H9 (cell line): Measurements from ENCODE around the gene FAM210A. TPM values are rescaled to one million over a fixed set of nuclear protein-coding genes. Genes with fewer than 3 reads are reported as not detected.
A peak's percentile ranks its signal among the peaks of the same experiment; 100 is the strongest.

ENCODE experiments used
- DNase-seq: peaks from one replicate; pipeline ENCODE4 v3.0.0-alpha.2; 2017
- H2AFZ ChIP-seq: one replicate; pipeline ENCODE4 v1.6.1; 2013; ENCODE audit warnings: mild to moderate bottlenecking, low read length, control low read depth, moderate library complexity
- H2AK5ac ChIP-seq: 2 replicates; pipeline ENCODE4 v1.6.1; 2013; ENCODE audit warnings: low read length, control low read depth, mixed read lengths; ENCODE audit not compliant: insufficient read length
- H2BK120ac ChIP-seq: one replicate; pipeline ENCODE4 v1.6.1; 2013; ENCODE audit warnings: low read depth, mild to moderate bottlenecking, low read length, control low read depth, inconsistent platforms; ENCODE audit not compliant: poor library complexity, severe bottlenecking
- H2BK12ac ChIP-seq: 2 replicates; pipeline ENCODE4 v1.6.1; 2013; ENCODE audit warnings: low read length, control low read depth, mixed read lengths, low read depth; ENCODE audit not compliant: insufficient read length
- H2BK15ac ChIP-seq: 2 replicates; pipeline ENCODE4 v1.6.1; 2013; ENCODE audit warnings: low read depth, low read length, control low read depth
- H2BK20ac ChIP-seq: one replicate; pipeline ENCODE4 v1.6.1; 2013; ENCODE audit warnings: low read depth, mild to moderate bottlenecking, low read length, control low read depth, inconsistent platforms; ENCODE audit not compliant: poor library complexity, severe bottlenecking
- H2BK5ac ChIP-seq: 2 replicates; pipeline ENCODE4 v1.6.1; 2013; ENCODE audit warnings: low read length, control low read depth, mixed read lengths; ENCODE audit not compliant: insufficient read length
- H3K14ac ChIP-seq: 2 replicates; pipeline ENCODE4 v1.6.1; 2013; ENCODE audit warnings: low read length, control low read depth; ENCODE audit not compliant: insufficient read depth
- H3K18ac ChIP-seq: 2 replicates; pipeline ENCODE4 v1.6.1; 2013; ENCODE audit warnings: low read depth, mild to moderate bottlenecking, mixed read lengths, low read length, control low read depth; ENCODE audit not compliant: insufficient read length
- H3K23ac ChIP-seq: 2 replicates; pipeline ENCODE4 v1.6.1; 2013; ENCODE audit warnings: low read length, control low read depth, mixed read lengths, low read depth; ENCODE audit not compliant: insufficient read length
- H3K23me2 ChIP-seq: 2 replicates; pipeline ENCODE4 v1.6.1; 2013; ENCODE audit warnings: low read depth, mild to moderate bottlenecking, mixed read lengths, low read length, control low read depth; ENCODE audit not compliant: insufficient read length, poor library complexity, severe bottlenecking
- H3K27ac ChIP-seq: 2 replicates; pipeline ENCODE4 v1.5.1; 2013; ENCODE audit warnings: low read length, control low read depth, mixed read lengths, low read depth; ENCODE audit not compliant: insufficient read length
- H3K27me3 ChIP-seq: 2 replicates; pipeline ENCODE4 v1.6.1; 2013; ENCODE audit warnings: low read length, control low read depth, inconsistent platforms; ENCODE audit not compliant: insufficient read depth
- H3K4ac ChIP-seq: 2 replicates; pipeline ENCODE4 v1.6.1; 2013; ENCODE audit warnings: low read depth, mild to moderate bottlenecking, control low read depth, inconsistent platforms, low read length, moderate library complexity
- H3K4me1 ChIP-seq: 2 replicates; pipeline ENCODE4 v1.6.1; 2013; ENCODE audit warnings: low read length, control low read depth, inconsistent platforms; ENCODE audit not compliant: insufficient read depth
- H3K4me2 ChIP-seq: 2 replicates; pipeline ENCODE4 v1.6.1; 2013; ENCODE audit warnings: low read length, control low read depth, mixed read lengths; ENCODE audit not compliant: insufficient read length, insufficient read depth
- H3K56ac ChIP-seq: 2 replicates; pipeline ENCODE4 v1.6.1; 2013; ENCODE audit warnings: low read depth, mild to moderate bottlenecking, mixed read lengths, low read length, control low read depth; ENCODE audit not compliant: insufficient read length
- H3K79me1 ChIP-seq: 2 replicates; pipeline ENCODE4 v1.6.1; 2013; ENCODE audit warnings: low read depth, mild to moderate bottlenecking, moderate library complexity, low read length, control low read depth, inconsistent platforms; ENCODE audit not compliant: insufficient read depth, poor library complexity, severe bottlenecking
- H3K79me2 ChIP-seq: 2 replicates; pipeline ENCODE4 v1.6.1; 2013; ENCODE audit warnings: low read length, control low read depth, inconsistent platforms; ENCODE audit not compliant: insufficient read depth
- H3K9ac ChIP-seq: 2 replicates; pipeline ENCODE4 v1.6.1; 2013; ENCODE audit warnings: low read length, control low read depth, mixed read lengths; ENCODE audit not compliant: insufficient read length; ENCODE audit errors: extremely low read depth
- H3K9me3 ChIP-seq: one replicate; pipeline ENCODE4 v1.6.1; 2013; ENCODE audit warnings: low read depth, low read length, inconsistent platforms; ENCODE audit not compliant: control insufficient read depth
- H3T11ph ChIP-seq: one replicate; pipeline ENCODE4 v1.6.1; 2013; ENCODE audit warnings: mild to moderate bottlenecking, low read length, control low read depth, inconsistent platforms
- H4K20me1 ChIP-seq: one replicate; pipeline ENCODE4 v1.6.1; 2013; ENCODE audit not compliant: control insufficient read depth, insufficient read length, insufficient read depth
- H4K5ac ChIP-seq: 2 replicates; pipeline ENCODE4 v1.6.1; 2013; ENCODE audit warnings: low read depth, mild to moderate bottlenecking, mixed read lengths, low read length, control low read depth; ENCODE audit not compliant: insufficient read length
- H4K8ac ChIP-seq: replicated peaks from 2 replicates; pipeline ENCODE4 v1.6.1; 2013; ENCODE audit warnings: low read length, control low read depth, mixed read lengths, low read depth; ENCODE audit not compliant: insufficient read length
- H4K91ac ChIP-seq: 2 replicates; pipeline ENCODE4 v1.6.1; 2013; ENCODE audit warnings: low read depth, mild to moderate bottlenecking, moderate library complexity, mixed read lengths, low read length, control low read depth; ENCODE audit not compliant: insufficient read length
- H3K27ac Mint-ChIP-seq, 3 experiments: 2 replicates in 2 of 3; 3 replicates in 1 of 3; pipeline ENCODE4 v1.8.0; 2020 to 2021; ENCODE audit warnings: mixed read lengths in 3 of 3, mild to moderate bottlenecking in 1 of 3, moderate library complexity in 1 of 3
- H3K27me3 Mint-ChIP-seq: 2 replicates; pipeline ENCODE4 v1.8.0; 2021; ENCODE audit warnings: low read depth, mild to moderate bottlenecking, moderate library complexity, mixed read lengths
- H3K36me3 Mint-ChIP-seq, 3 experiments: 2 replicates in 2 of 3; 3 replicates in 1 of 3; pipeline ENCODE4 v1.8.0; 2020 to 2021; ENCODE audit warnings: low read depth in 3 of 3, mixed read lengths in 3 of 3; ENCODE audit not compliant: insufficient read depth in 1 of 3
- H3K4me1 Mint-ChIP-seq, 2 experiments: 2 replicates each; pipeline ENCODE4 v1.8.0; 2020; ENCODE audit warnings: mixed read lengths in 2 of 2
- H3K4me3 Mint-ChIP-seq, 2 experiments: 2 replicates in 1 of 2; 3 replicates in 1 of 2; pipeline ENCODE4 v1.8.0; 2020 to 2021; ENCODE audit warnings: mild to moderate bottlenecking in 2 of 2, mixed read lengths in 2 of 2, moderate library complexity in 1 of 2
- H3K9me3 Mint-ChIP-seq, 2 experiments: 2 replicates in 1 of 2; 3 replicates in 1 of 2; pipeline ENCODE4 v1.8.0; 2020; ENCODE audit warnings: mild to moderate bottlenecking in 2 of 2, mixed read lengths in 2 of 2, moderate library complexity in 1 of 2
- WGBS: extraction: QIAGEN DNeasy Blood & Tissue Kit; methylation state at CpG from one replicate; pipeline ENCODE4 v1.1.7; 2013; ENCODE audit warnings: missing lambda C conversion rate, low lambda C conversion rate, mixed read lengths; ENCODE audit not compliant: insufficient read length; ENCODE audit errors: extremely low coverage; 5-methylcytosine and 5-hydroxymethylcytosine counted together
- total RNA-seq: library from RNA; stranded (reverse); gene quantifications from 2 replicates; pipeline ENCODE4 v1.2.1, GENCODE V29; 2021
- TF ChIP-seq, protein P1 (sequence below): fragments of 200-600 bp; sonication (generic); conservative IDR thresholded peaks from 3 replicates; pipeline ENCODE4 v1.8.0; 2021; ENCODE audit warnings: antibody characterized with exemption, mild to moderate bottlenecking

Gene FAM210A
- total RNA-seq, 1 experiment from 2014 or later, result 22.5 TPM

DNA sequence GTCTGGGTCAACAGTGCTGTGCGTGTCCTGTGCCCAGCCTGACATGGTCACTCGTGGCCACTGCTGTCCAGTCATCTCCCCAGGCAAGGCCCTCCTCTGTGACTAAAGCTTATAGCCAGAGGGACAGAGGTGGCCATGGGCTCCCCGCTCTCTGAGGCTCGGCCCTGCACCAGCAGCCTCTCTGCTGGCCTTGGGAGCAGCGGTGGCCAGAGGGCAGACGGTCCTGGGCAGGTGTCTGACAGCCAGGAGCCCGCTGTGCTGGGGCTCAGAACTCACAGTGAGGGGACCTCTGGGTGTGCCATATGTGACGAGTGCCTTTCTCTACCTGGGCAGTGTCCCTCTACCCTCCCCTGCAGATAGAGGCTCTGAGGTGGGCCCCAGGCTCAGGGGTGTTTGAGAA is 98.7 kb downstream of the FAM210A start:
- no peaks in the 10 kb centered on the region for H3K23me2 ChIP-seq
- no peak overlapping the region for H3K4ac ChIP-seq
- H3K79me1 ChIP-seq, result no peaks in the 10 kb centered on the region
- H3K4me1 ChIP-seq, result no peaks in the 10 kb centered on the region
- no peak overlapping the region for H2BK20ac ChIP-seq
- H2BK120ac ChIP-seq, result no peak overlapping the region
- H2BK5ac ChIP-seq, result no peak overlapping the region
- H3T11ph ChIP-seq, result no peak overlapping the region
- no peak overlapping the region for H3K14ac ChIP-seq
- no peak for DNase-seq
- no peak overlapping the region for H3K9ac ChIP-seq
- Mint-ChIP-seq H3K27ac (peak overlapping the region in 1 of 3 experiments; percentile 44; a peak in 1 of 7 replicates), H3K4me3 (no peak overlapping the region), H3K36me3 (no peaks in the 10 kb centered on the region; a peak in 1 of 7 replicates), H3K4me1 (peaks cover 8 to 11% of the 10 kb centered on the region in 2 experiments), H3K9me3 (peaks cover 2 to 5% of the 10 kb centered on the region in 2 experiments; a peak in 3 of 5 replicates), H3K27me3 (no peaks in the 10 kb centered on the region; the same call in 1 of the 2 replicates)
- no CpG with 5 or more reads among the region's 8 CpGs for WGBS
- H3K23ac ChIP-seq, result no peak overlapping the region
- no peak overlapping the region for H3K4me2 ChIP-seq
- H3K27me3 ChIP-seq, result no peaks in the 10 kb centered on the region
- no peak overlapping the region for H4K5ac ChIP-seq
- no peaks in the 10 kb centered on the region for H4K20me1 ChIP-seq
- TF ChIP-seq, protein P1, sequence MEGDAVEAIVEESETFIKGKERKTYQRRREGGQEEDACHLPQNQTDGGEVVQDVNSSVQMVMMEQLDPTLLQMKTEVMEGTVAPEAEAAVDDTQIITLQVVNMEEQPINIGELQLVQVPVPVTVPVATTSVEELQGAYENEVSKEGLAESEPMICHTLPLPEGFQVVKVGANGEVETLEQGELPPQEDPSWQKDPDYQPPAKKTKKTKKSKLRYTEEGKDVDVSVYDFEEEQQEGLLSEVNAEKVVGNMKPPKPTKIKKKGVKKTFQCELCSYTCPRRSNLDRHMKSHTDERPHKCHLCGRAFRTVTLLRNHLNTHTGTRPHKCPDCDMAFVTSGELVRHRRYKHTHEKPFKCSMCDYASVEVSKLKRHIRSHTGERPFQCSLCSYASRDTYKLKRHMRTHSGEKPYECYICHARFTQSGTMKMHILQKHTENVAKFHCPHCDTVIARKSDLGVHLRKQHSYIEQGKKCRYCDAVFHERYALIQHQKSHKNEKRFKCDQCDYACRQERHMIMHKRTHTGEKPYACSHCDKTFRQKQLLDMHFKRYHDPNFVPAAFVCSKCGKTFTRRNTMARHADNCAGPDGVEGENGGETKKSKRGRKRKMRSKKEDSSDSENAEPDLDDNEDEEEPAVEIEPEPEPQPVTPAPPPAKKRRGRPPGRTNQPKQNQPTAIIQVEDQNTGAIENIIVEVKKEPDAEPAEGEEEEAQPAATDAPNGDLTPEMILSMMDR, result no peak
- H3K27ac ChIP-seq, result no peak overlapping the region
- no peak overlapping the region for H2AK5ac ChIP-seq
- H2BK15ac ChIP-seq, result no peak overlapping the region
- H3K18ac ChIP-seq, result no peak overlapping the region
- H2AFZ ChIP-seq, result no peak overlapping the region
- H3K9me3 ChIP-seq, result no peaks in the 10 kb centered on the region
- no peak overlapping the region for H3K56ac ChIP-seq
- no peak overlapping the region for H4K8ac ChIP-seq
- H2BK12ac ChIP-seq, result no peak overlapping the region
- no peaks in the 10 kb centered on the region for H3K79me2 ChIP-seq
- H4K91ac ChIP-seq, result no peak overlapping the region
